ENCODE data around the gene GRAP. TPM values are rescaled to one million over a fixed set of nuclear protein-coding genes. Genes with fewer than 3 reads are reported as not detected.

GRAP gene
- total and polyA plus RNA-seq, 10 of the 15 experiments (the other 5 are each of a cell fraction or from before 2014, with no cell fraction given), result 0.58 to 78.3 (median 36.6) TPM

- TF ChIP-seq ZBTB33 (IDR thresholded peaks at IDR 0.05), result no peak
- no peak for TF ChIP-seq ZBED1 (IDR thresholded peaks at IDR 0.05; ENCODE audit: borderline replicate concordance)
- no peak for TF ChIP-seq PBX3 (IDR thresholded peaks at IDR 0.05; ENCODE audit: insufficient replicate concordance, low read depth, low read length)
- TF ChIP-seq ELK1 (IDR thresholded peaks at IDR 0.05; ENCODE audit: low read depth, low read length), result no peak
- no peak for TF ChIP-seq CREM (IDR thresholded peaks at IDR 0.05; ENCODE audit: low read depth)
- no peak for TF ChIP-seq BHLHE40 (IDR thresholded peaks at IDR 0.05; ENCODE audit: borderline replicate concordance in 1 of 2, low read depth in 2 of 2, low read length in 1 of 2)
These were observed 58.8 kb downstream of the GRAP start (continued) for GRCh38 chr17:18987862-18988545.

- ATAC-seq (no peak), FAIRE-seq (no peak), DNase-seq (ENCODE audit: low read depth, low spot score) (no peak)
- WGBS (ENCODE audit: insufficient coverage, insufficient replicate concordance, low lambda C conversion rate, missing lambda C conversion rate), result 89% methylated on average over 9 of the region's 9 CpGs
- no peaks in the 10 kb centered on the region for H4K20me1 ChIP-seq (ENCODE audit: control insufficient read depth, insufficient read depth)
- H2AFZ ChIP-seq (ENCODE audit: control insufficient read depth, low read depth, low read length), result no peak overlapping the region
- in situ Hi-C loops (cut with MboI) (no loop called here), intact Hi-C loops (cut with micrococcal nuclease; ENCODE audit: unreplicated experiment) (no loop called here)
- TSS peak; percentile 40 for BruUV-seq (replicated peaks)
- no peaks in the 10 kb centered on the region for H3K79me2 ChIP-seq (ENCODE audit: control insufficient read depth, insufficient read depth, low read length)
- H3K4me2 ChIP-seq (ENCODE audit: control insufficient read depth, insufficient read depth), result no peak overlapping the region
- H3K27me3 ChIP-seq (replicated peaks in 1 of 2; ENCODE audit: control insufficient read depth in 2 of 2, insufficient read depth in 2 of 2, low read length in 1 of 2), result no peaks in the 10 kb centered on the region
- POLR2A ChIA-PET, result no interaction called here
- no peak overlapping the region for H3K9ac ChIP-seq (ENCODE audit: control insufficient read depth, insufficient read depth, low read length)
- RAD21 ChIA-PET (ENCODE audit: unreplicated experiment), result no interaction called here
- no peaks in the 10 kb centered on the region for H3K4me1 ChIP-seq (ENCODE audit: control insufficient read depth, insufficient read depth, low read length)
- SMC1A ChIA-PET (ENCODE audit: uncharacterized antibody, unreplicated experiment), result no interaction called here
- H3K4me3 ChIP-seq, result no peak overlapping the region
- no peak overlapping the region for H3K27ac ChIP-seq (ENCODE audit: control insufficient read depth, insufficient read depth)
- H3K36me3 ChIP-seq (ENCODE audit: control insufficient read depth in 2 of 2, insufficient read depth in 2 of 2, low read length in 1 of 2), result peaks cover 0 to 13% of the 10 kb centered on the region in 2 experiments; a peak in 3 of 4 replicates
- H3K9me3 ChIP-seq (replicated peaks; ENCODE audit: control insufficient read depth, insufficient read depth, low read length), result no peaks in the 10 kb centered on the region
- CTCF ChIA-PET, result interaction anchor here (0.8 to 1.9 kb wide), 2 partner anchors 10 to 26 kb away, joined by 3 to 5 read pairs; no protein-coding TSS in a partner anchor
- TF ChIP-seq BCL3 (IDR thresholded peaks at IDR 0.05; ENCODE audit: borderline replicate concordance, insufficient read depth, low read depth, low read length, poor library complexity, severe bottlenecking) (no peak), YY1 (IDR thresholded peaks at IDR 0.05; ENCODE audit: low read depth, low read length) (no peak), IRF4 (IDR thresholded peaks at IDR 0.05; ENCODE audit: low read depth, low read length) (no peak), NFYB (IDR thresholded peaks at IDR 0.05; ENCODE audit: insufficient read depth, low read depth, low read length) (no peak), SMAD5 (IDR thresholded peaks at IDR 0.05; ENCODE audit: low read depth) (no peak), FOXM1 (IDR thresholded peaks at IDR 0.05; ENCODE audit: low read depth, low read length) (no peak), BHLHE40 (IDR thresholded peaks at IDR 0.05; ENCODE audit: borderline replicate concordance in 1 of 2, low read depth in 2 of 2, low read length in 1 of 2) (no peak), WRNIP1 (IDR thresholded peaks at IDR 0.05; ENCODE audit: borderline replicate concordance, low read depth, low read length) (no peak), IRF3 (IDR thresholded peaks at IDR 0.05) (no peak), EGR1 (IDR thresholded peaks at IDR 0.05; ENCODE audit: borderline replicate concordance in 1 of 2, low read depth in 2 of 2, low read length in 2 of 2) (no peak)
These were observed 59.5 kb downstream of the GRAP start for GRCh38 chr17:18987230-18987610.
